Fibroblast of pulmonary artery (primary cell): ENCODE measurements around the gene AADACL3.

Experiments
- DNase-seq: peaks from one replicate; pipeline ENCODE4 v3.0.0-alpha.2; 2010; ENCODE audit warnings: low read depth
- H3K4me3 ChIP-seq: replicated peaks from 2 replicates; pipeline ENCODE4 v1.5.1; 2011; ENCODE audit warnings: low read depth, mild to moderate bottlenecking, control low read depth, low read length, moderate library complexity
- TF ChIP-seq, protein P1 (sequence below): IDR thresholded peaks from 2 replicates; pipeline ENCODE4 v1.5.1; 2011; ENCODE audit warnings: mild to moderate bottlenecking, control low read depth, low read length, inconsistent platforms; ENCODE audit errors: missing control alignments

AADACL3 gene

DNA sequence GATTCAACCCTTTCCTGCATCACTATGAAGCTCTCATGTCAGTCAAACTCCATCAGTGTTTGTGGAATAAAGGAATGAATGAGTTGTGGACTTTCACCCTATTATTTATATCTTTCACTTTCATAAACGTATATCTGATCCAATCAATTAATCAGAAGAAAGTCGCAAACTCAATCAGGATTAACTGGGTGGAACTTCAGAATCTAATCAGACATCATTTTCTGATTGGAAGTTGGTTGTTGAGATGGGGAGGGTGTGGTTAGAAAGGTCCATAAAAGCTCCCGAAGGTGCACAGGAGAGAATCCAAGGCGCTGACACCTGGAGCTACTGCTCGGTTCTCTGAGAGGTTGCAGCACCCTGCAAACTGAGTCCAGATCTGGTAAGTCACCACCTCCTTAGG is 57.5 kb downstream of the AADACL3 start, which contains the start of gene PRAMEF12:
Gene PRAMEF12, plus strand, starts transcription at position 301 of the 400 bp plus-strand sequence. CDS start 1,130 bp downstream, outside the sequence.
- TF ChIP-seq, protein P1, sequence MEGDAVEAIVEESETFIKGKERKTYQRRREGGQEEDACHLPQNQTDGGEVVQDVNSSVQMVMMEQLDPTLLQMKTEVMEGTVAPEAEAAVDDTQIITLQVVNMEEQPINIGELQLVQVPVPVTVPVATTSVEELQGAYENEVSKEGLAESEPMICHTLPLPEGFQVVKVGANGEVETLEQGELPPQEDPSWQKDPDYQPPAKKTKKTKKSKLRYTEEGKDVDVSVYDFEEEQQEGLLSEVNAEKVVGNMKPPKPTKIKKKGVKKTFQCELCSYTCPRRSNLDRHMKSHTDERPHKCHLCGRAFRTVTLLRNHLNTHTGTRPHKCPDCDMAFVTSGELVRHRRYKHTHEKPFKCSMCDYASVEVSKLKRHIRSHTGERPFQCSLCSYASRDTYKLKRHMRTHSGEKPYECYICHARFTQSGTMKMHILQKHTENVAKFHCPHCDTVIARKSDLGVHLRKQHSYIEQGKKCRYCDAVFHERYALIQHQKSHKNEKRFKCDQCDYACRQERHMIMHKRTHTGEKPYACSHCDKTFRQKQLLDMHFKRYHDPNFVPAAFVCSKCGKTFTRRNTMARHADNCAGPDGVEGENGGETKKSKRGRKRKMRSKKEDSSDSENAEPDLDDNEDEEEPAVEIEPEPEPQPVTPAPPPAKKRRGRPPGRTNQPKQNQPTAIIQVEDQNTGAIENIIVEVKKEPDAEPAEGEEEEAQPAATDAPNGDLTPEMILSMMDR: no peak
- DNase-seq: no peak
- no peak within 1 kb of the TSS for H3K4me3 ChIP-seq

DNA sequence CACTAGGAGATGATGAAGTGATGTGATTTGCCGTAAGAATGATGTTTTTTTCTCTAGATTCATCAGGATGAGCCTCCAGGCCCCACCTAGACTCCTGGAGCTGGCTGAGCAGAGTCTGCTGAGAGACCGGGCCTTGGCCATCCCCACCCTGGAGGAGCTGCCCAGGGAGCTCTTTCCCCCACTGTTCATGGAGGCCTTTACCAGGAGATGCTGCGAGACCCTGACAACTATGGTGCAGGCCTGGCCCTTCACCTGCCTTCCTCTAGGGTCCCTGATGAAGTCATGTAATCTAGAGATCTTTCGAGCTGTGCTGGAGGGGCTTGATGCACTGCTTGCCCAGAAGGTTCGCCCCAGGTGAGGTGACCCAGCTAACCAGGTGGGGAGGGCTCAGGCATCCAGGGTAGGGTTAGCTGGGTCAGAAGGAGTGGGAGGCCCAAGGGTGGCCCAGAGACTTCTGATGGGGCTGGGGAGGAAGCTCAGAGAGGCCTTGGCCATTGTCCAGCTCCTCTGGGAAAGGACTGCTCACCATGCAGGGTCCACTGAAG is 59.0 kb downstream of the AADACL3 start:
- H3K4me3 ChIP-seq: no peak overlapping the region
- no peak for DNase-seq
- TF ChIP-seq, protein P1: no peak

DNA sequence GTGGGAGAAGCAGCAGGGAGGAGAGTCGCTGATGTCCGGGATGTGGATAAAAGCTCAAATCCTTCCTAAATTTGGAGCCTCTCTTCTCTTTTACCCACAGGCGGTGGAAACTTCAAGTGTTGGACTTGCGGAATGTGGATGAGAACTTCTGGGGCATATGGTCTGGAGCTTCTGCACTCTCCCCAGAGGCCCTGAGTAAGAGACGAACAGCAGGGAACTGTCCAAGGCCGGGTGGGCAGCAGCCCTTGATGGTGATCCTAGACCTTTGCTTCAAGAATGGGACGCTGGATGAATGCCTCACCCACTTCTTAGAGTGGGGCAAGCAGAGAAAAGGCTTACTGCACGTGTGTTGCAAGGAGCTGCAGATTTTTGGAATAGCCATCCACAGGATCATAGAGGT is 59.5 kb downstream of the AADACL3 start:
- TF ChIP-seq, protein P1: no peak
- DNase-seq: no peak

DNA sequence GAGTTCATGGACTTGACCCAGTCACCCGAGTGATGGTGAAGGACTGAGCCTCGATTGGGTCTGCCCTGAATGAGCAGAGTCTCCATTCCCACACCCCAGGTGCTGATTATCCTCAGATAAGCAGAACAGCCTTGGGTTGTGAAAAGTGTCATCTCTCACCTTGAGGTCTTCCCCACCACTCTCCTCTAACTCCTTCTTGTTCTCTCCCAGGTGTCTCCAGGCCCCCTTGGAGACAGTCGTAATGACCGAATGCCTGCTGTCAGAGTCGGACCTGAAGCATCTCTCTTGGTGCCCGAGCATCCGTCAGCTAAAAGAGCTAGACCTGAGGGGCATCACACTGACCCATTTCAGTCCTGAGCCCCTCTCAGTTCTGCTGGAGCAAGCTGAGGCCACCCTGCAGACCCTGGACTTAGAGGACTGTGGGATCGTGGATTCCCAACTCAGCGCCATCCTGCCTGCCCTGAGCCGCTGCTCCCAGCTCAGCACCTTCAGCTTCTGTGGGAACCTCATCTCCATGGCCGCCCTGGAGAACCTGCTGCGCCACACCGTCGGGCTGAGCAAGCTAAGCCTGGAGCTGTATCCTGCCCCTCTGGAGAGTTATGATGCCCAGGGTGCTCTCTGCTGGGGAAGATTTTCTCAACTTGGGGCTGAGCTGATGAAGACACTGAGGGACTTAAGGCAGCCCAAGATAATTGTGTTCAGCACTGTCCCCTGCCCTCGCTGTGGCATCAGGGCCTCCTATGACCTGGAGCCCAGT is 61.1 kb downstream of the AADACL3 start:
- TF ChIP-seq, protein P1: no peak
- DNase-seq: no peak
- H3K4me3 ChIP-seq: no peak overlapping the region

More for the DNA sequence above, 59.5 kb downstream of the AADACL3 start:
- no peak overlapping the region for H3K4me3 ChIP-seq
